Ectodermal cell (in vitro differentiated cells): Measurements from ENCODE around the gene BRAT1.

Experiments
- H3K27ac ChIP-seq: 2 replicates; pipeline ENCODE4 v1.7.0; 2013; ENCODE audit warnings: mild to moderate bottlenecking, low read depth, low read length; ENCODE audit not compliant: insufficient read depth, poor library complexity, severe bottlenecking
- H3K27me3 ChIP-seq: 2 replicates; pipeline ENCODE4 v1.7.0; 2013; ENCODE audit warnings: mild to moderate bottlenecking, low read length; ENCODE audit not compliant: insufficient read depth, control insufficient read depth, poor library complexity, severe bottlenecking
- H3K36me3 ChIP-seq: one replicate; pipeline ENCODE4 v1.7.0; 2013; ENCODE audit warnings: low read length; ENCODE audit not compliant: control insufficient read depth, insufficient read depth
- H3K4me1 ChIP-seq: one replicate; pipeline ENCODE4 v1.7.0; 2013; ENCODE audit warnings: low read length; ENCODE audit not compliant: control insufficient read depth, insufficient read depth
- H3K4me3 ChIP-seq: 2 replicates; pipeline ENCODE4 v1.7.0; 2013; ENCODE audit warnings: low read depth, low read length, control low read depth; ENCODE audit not compliant: insufficient read depth
- H3K9me3 ChIP-seq: 2 replicates; pipeline ENCODE4 v1.7.0; 2013; ENCODE audit warnings: mild to moderate bottlenecking, low read length, moderate library complexity; ENCODE audit not compliant: control insufficient read depth
- WGBS, 2 experiments: methylation state at CpG; one replicate each; pipeline ENCODE4 v1.1.7; 2013; ENCODE audit warnings: missing lambda C conversion rate in 2 of 2; 5-methylcytosine and 5-hydroxymethylcytosine counted together

Gene BRAT1

GRCh38 chr7:2517026-2517425 is 38.3 kb downstream of the BRAT1 start:
- Histone ChIP-seq H3K4me1 (peaks cover 57% of the 10 kb centered on the region), H3K27me3 (peaks cover 17% of the 10 kb centered on the region), H3K9me3 (no peaks in the 10 kb centered on the region), H3K36me3 (no peaks in the 10 kb centered on the region), H3K27ac (peak overlapping the region; percentile 68), H3K4me3 (peak overlapping the region; percentile 9)
- 21 to 31% methylated on average over 8 of the region's 8 CpGs for WGBS, 2 experiments

- H3K4me1 ChIP-seq, result peaks cover 59% of the 10 kb centered on the region
- 89 to 92% methylated on average over 8 of the region's 8 CpGs for WGBS, 2 experiments
- no peak overlapping the region for H3K27ac ChIP-seq
- no peak overlapping the region for H3K4me3 ChIP-seq
- peaks cover 17% of the 10 kb centered on the region for H3K27me3 ChIP-seq
- H3K36me3 ChIP-seq, result no peaks in the 10 kb centered on the region
- H3K9me3 ChIP-seq, result no peaks in the 10 kb centered on the region
Measured at GRCh38 chr7:2516194-2516555, 39.1 kb downstream of the BRAT1 start.

GRCh38 chr7:2515424-2516193 is 39.7 kb downstream of the BRAT1 start:
- peaks cover 17% of the 10 kb centered on the region for H3K27me3 ChIP-seq
- peaks cover 63% of the 10 kb centered on the region for H3K4me1 ChIP-seq
- 91 to 92% methylated on average over 15 of the region's 15 CpGs for WGBS, 2 experiments
- H3K36me3 ChIP-seq, result no peaks in the 10 kb centered on the region
- H3K4me3 ChIP-seq, result no peak overlapping the region
- H3K9me3 ChIP-seq, result no peaks in the 10 kb centered on the region
- no peak overlapping the region for H3K27ac ChIP-seq

GRCh38 chr7:2514473-2515423 is 40.6 kb downstream of the BRAT1 start:
- H3K27ac ChIP-seq, result no peak overlapping the region
- WGBS, 2 experiments, result 91 to 94% methylated on average over 9 of the region's 9 CpGs
- H3K9me3 ChIP-seq, result no peaks in the 10 kb centered on the region
- H3K4me3 ChIP-seq, result no peak overlapping the region
- no peaks in the 10 kb centered on the region for H3K36me3 ChIP-seq
- peaks cover 68% of the 10 kb centered on the region for H3K4me1 ChIP-seq
- peaks cover 17% of the 10 kb centered on the region for H3K27me3 ChIP-seq

- H3K36me3 ChIP-seq, result no peaks in the 10 kb centered on the region
- H3K9me3 ChIP-seq, result no peaks in the 10 kb centered on the region
- H3K27ac ChIP-seq, result no peak overlapping the region
- H3K4me3 ChIP-seq, result no peak overlapping the region
- peaks cover 12% of the 10 kb centered on the region for H3K27me3 ChIP-seq
- WGBS, 2 experiments, result 82 to 85% methylated on average over 7 of the region's 7 CpGs
- peaks cover 73% of the 10 kb centered on the region for H3K4me1 ChIP-seq
Measured at GRCh38 chr7:2513702-2514101, 41.6 kb downstream of the BRAT1 start.

GRCh38 chr7:2512713-2513112 is 42.6 kb downstream of the BRAT1 start:
- peaks cover 72% of the 10 kb centered on the region for H3K4me1 ChIP-seq
- WGBS, 2 experiments, result 93 to 94% methylated on average over 3 of the region's 3 CpGs

GRCh38 chr7:2512179-2512661 is 43.1 kb downstream of the BRAT1 start:
- H3K27me3 ChIP-seq, result no peaks in the 10 kb centered on the region
- peaks cover 67% of the 10 kb centered on the region for H3K4me1 ChIP-seq
- H3K27ac ChIP-seq, result no peak overlapping the region
- WGBS, 2 experiments, result 77 to 79% methylated on average over 12 of the region's 12 CpGs
- no peak overlapping the region for H3K4me3 ChIP-seq
- H3K36me3 ChIP-seq, result no peaks in the 10 kb centered on the region
- no peaks in the 10 kb centered on the region for H3K9me3 ChIP-seq

More at GRCh38 chr7:2512713-2513112, 42.6 kb downstream of the BRAT1 start:
- Histone ChIP-seq H3K9me3 (no peaks in the 10 kb centered on the region), H3K4me3 (no peak overlapping the region), H3K36me3 (no peaks in the 10 kb centered on the region), H3K27me3 (peaks cover 2% of the 10 kb centered on the region), H3K27ac (no peak overlapping the region)

- H3K27ac ChIP-seq, result no peak overlapping the region
Measured at GRCh38 chr7:2511769-2512168, 43.6 kb downstream of the BRAT1 start.

GRCh38 chr7:2510909-2511768 is 44.2 kb downstream of the BRAT1 start:
- Histone ChIP-seq H3K4me1 (peaks cover 57% of the 10 kb centered on the region), H3K27me3 (no peaks in the 10 kb centered on the region), H3K36me3 (no peaks in the 10 kb centered on the region), H3K27ac (no peak overlapping the region), H3K4me3 (no peak overlapping the region), H3K9me3 (no peaks in the 10 kb centered on the region)
- WGBS, 2 experiments, result 70 to 75% methylated on average over 27 of the region's 27 CpGs

More at GRCh38 chr7:2511769-2512168, 43.6 kb downstream of the BRAT1 start:
- Histone ChIP-seq H3K36me3 (no peaks in the 10 kb centered on the region), H3K4me3 (no peak overlapping the region), H3K9me3 (no peaks in the 10 kb centered on the region), H3K27me3 (no peaks in the 10 kb centered on the region), H3K4me1 (peaks cover 62% of the 10 kb centered on the region)
- 77 to 78% methylated on average over 18 of the region's 18 CpGs for WGBS, 2 experiments
